KOPT-K1 (cell line): ENCODE results near the gene GAS7.

ENCODE experiments used
- H3K27ac ChIP-seq: fragments of 200-600 bp; sonication (generic); 2 replicates; pipeline ENCODE4 v1.5.1; 2016; ENCODE audit warnings: antibody characterized with exemption, mild to moderate bottlenecking, low read depth, low read length; ENCODE audit not compliant: poor library complexity, severe bottlenecking
- H3K36me3 ChIP-seq: fragments of 200-600 bp; sonication (generic); 2 replicates; pipeline ENCODE4 v1.5.1; 2017; ENCODE audit warnings: antibody characterized with exemption, mild to moderate bottlenecking, low read length, moderate library complexity; ENCODE audit not compliant: insufficient read depth
- H3K9me3 ChIP-seq: fragments of 200-600 bp; sonication (generic); 2 replicates; pipeline ENCODE4 v1.5.1; 2017; ENCODE audit warnings: antibody characterized with exemption, low read length, mild to moderate bottlenecking; ENCODE audit not compliant: insufficient read depth, poor library complexity, severe bottlenecking

GAS7 gene

GRCh38 chr17:9917801-9918200 is 280.6 kb downstream of the GAS7 start:
- no peak overlapping the region for H3K27ac ChIP-seq
- peaks cover 73% of the 10 kb centered on the region for H3K36me3 ChIP-seq
- H3K9me3 ChIP-seq, result no peaks in the 10 kb centered on the region

GRCh38 chr17:9917131-9917530 is 281.3 kb downstream of the GAS7 start:
- H3K9me3 ChIP-seq, result no peaks in the 10 kb centered on the region
- H3K36me3 ChIP-seq, result peaks cover 66% of the 10 kb centered on the region
- no peak overlapping the region for H3K27ac ChIP-seq

GRCh38 chr17:9916108-9916507 is 282.3 kb downstream of the GAS7 start:
- H3K27ac ChIP-seq, result no peak overlapping the region
- H3K9me3 ChIP-seq, result no peaks in the 10 kb centered on the region

GRCh38 chr17:9913476-9913875 is 284.9 kb downstream of the GAS7 start:
- H3K36me3 ChIP-seq, result peaks cover 40% of the 10 kb centered on the region
- H3K9me3 ChIP-seq, result no peaks in the 10 kb centered on the region
- no peak overlapping the region for H3K27ac ChIP-seq

More at GRCh38 chr17:9916108-9916507, 282.3 kb downstream of the GAS7 start:
- peaks cover 62% of the 10 kb centered on the region for H3K36me3 ChIP-seq

GRCh38 chr17:9912121-9913099 is 286.0 kb downstream of the GAS7 start:
- Histone ChIP-seq H3K9me3 (no peaks in the 10 kb centered on the region), H3K27ac (no peak overlapping the region), H3K36me3 (peaks cover 29% of the 10 kb centered on the region)

GRCh38 chr17:9911089-9911488 is 287.3 kb downstream of the GAS7 start:
- H3K27ac ChIP-seq, result no peak overlapping the region
- no peaks in the 10 kb centered on the region for H3K9me3 ChIP-seq
- H3K36me3 ChIP-seq, result peaks cover 16% of the 10 kb centered on the region; the same call in 1 of the 2 replicates

- Histone ChIP-seq H3K9me3 (no peaks in the 10 kb centered on the region), H3K27ac (no peak overlapping the region), H3K36me3 (no peaks in the 10 kb centered on the region)
Observed at GRCh38 chr17:9908649-9909042, 289.8 kb downstream of the GAS7 start.

- Histone ChIP-seq H3K36me3 (no peaks in the 10 kb centered on the region), H3K27ac (no peak overlapping the region), H3K9me3 (no peaks in the 10 kb centered on the region)
Observed at GRCh38 chr17:9907883-9908648, 290.3 kb downstream of the GAS7 start.

- Histone ChIP-seq H3K36me3 (no peaks in the 10 kb centered on the region), H3K9me3 (no peaks in the 10 kb centered on the region), H3K27ac (no peak overlapping the region)
Observed at GRCh38 chr17:9907131-9907530, 291.3 kb downstream of the GAS7 start.

- Histone ChIP-seq H3K36me3 (no peaks in the 10 kb centered on the region), H3K27ac (no peak overlapping the region), H3K9me3 (no peaks in the 10 kb centered on the region)
Observed at GRCh38 chr17:9906616-9907015, 291.8 kb downstream of the GAS7 start.

GRCh38 chr17:9905902-9906301 is 292.5 kb downstream of the GAS7 start:
- no peaks in the 10 kb centered on the region for H3K36me3 ChIP-seq
- H3K27ac ChIP-seq, result no peak overlapping the region
- no peaks in the 10 kb centered on the region for H3K9me3 ChIP-seq

- H3K9me3 ChIP-seq, result no peaks in the 10 kb centered on the region
- no peaks in the 10 kb centered on the region for H3K36me3 ChIP-seq
- no peak within 1 kb of the TSS for H3K27ac ChIP-seq
Observed at GRCh38 chr17:9905078-9905415, 293.4 kb downstream of the GAS7 start, which contains the start of gene RCVRN. Gene RCVRN (minus strand): TSS chr17:9905271. CDS start chr17:9905180, 91 bp downstream.

- Histone ChIP-seq H3K36me3 (no peaks in the 10 kb centered on the region), H3K27ac (no peak overlapping the region), H3K9me3 (no peaks in the 10 kb centered on the region)
Observed at GRCh38 chr17:9904277-9905077, 293.9 kb downstream of the GAS7 start.

GRCh38 chr17:9902120-9902519 is 296.3 kb downstream of the GAS7 start:
- H3K9me3 ChIP-seq, result no peaks in the 10 kb centered on the region
- H3K36me3 ChIP-seq, result no peaks in the 10 kb centered on the region

GRCh38 chr17:9900784-9901183 is 297.6 kb downstream of the GAS7 start:
- Histone ChIP-seq H3K9me3 (no peaks in the 10 kb centered on the region), H3K27ac (no peak overlapping the region), H3K36me3 (no peaks in the 10 kb centered on the region)

More at GRCh38 chr17:9902120-9902519, 296.3 kb downstream of the GAS7 start:
- H3K27ac ChIP-seq, result no peak overlapping the region
